ENCODE results near the gene EP400. TPM values are rescaled to one million over a fixed set of nuclear protein-coding genes. Genes with fewer than 3 reads are reported as not detected.

The EP400 gene
- total and polyA plus RNA-seq, 2 of the 8 experiments (the other 6 are each of a cell fraction or from before 2014, with no cell fraction given), result 13.1 to 69.7 TPM

DNA sequence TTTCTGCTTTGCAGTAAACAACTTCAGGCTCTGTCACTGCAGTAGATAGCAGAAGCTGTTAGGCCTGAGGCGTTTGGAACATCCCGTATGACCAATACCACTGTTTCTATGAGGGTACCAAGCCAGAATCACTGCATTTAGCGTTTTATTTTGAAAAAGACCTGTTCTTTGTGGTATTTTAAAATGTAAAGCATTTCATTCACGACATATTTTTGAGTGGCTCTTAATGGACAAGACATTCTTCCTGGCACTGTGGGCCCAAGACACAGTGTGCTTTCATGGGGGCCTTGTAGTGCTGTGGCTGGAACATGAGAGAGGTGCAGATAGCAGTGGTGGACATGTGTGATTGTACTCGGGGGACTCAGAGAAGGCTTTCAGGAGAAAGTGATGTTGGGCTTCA is 107.9 kb downstream of the EP400 start (continued):
- TF ChIP-seq, protein P1, sequence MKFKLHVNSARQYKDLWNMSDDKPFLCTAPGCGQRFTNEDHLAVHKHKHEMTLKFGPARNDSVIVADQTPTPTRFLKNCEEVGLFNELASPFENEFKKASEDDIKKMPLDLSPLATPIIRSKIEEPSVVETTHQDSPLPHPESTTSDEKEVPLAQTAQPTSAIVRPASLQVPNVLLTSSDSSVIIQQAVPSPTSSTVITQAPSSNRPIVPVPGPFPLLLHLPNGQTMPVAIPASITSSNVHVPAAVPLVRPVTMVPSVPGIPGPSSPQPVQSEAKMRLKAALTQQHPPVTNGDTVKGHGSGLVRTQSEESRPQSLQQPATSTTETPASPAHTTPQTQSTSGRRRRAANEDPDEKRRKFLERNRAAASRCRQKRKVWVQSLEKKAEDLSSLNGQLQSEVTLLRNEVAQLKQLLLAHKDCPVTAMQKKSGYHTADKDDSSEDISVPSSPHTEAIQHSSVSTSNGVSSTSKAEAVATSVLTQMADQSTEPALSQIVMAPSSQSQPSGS (IDR thresholded peaks at IDR 0.05; ENCODE audit: low read length), result no peak
- TF ChIP-seq SIRT6 (IDR thresholded peaks at IDR 0.05; ENCODE audit: low read length), result no peak
- TF ChIP-seq CHD2 (IDR thresholded peaks at IDR 0.05; ENCODE audit: low read length), result no peak
- no peak for TF ChIP-seq SUZ12 (IDR thresholded peaks at IDR 0.05; ENCODE audit: low read length)
- no peak for TF ChIP-seq TEAD4 (IDR thresholded peaks at IDR 0.05; ENCODE audit: low read depth, low read length)
- TF ChIP-seq TBP (IDR thresholded peaks at IDR 0.05; ENCODE audit: low read depth, low read length), result no peak
- TF ChIP-seq ASH2L (IDR thresholded peaks at IDR 0.05; ENCODE audit: low read length), result no peak

All from H1 (cell line).